Measurements from ENCODE around the gene AHDC1.

The AHDC1 gene

GRCh38 chr1:27650539-27651175 lies 46.7 kb upstream of the AHDC1 start:
- Histone ChIP-seq H3F3A (ENCODE audit: control insufficient read depth, insufficient read depth) (peaks cover 7% of the 10 kb centered on the region), H3K4me1 (ENCODE audit: control insufficient read depth, low read length) (peaks cover 21% of the 10 kb centered on the region), H3K27me3 (ENCODE audit: control insufficient read depth, low read length) (no peaks in the 10 kb centered on the region), H3K9me3 (ENCODE audit: control insufficient read depth, insufficient read depth, low read length) (no peaks in the 10 kb centered on the region), H3K27ac (ENCODE audit: low read depth, low read length) (no peak overlapping the region), H3K36me3 (ENCODE audit: control insufficient read depth, low read length) (no peaks in the 10 kb centered on the region), H3K4me2 (ENCODE audit: low read length) (no peak overlapping the region), H4K20me1 (ENCODE audit: control insufficient read depth, insufficient read depth, low read depth, low read length) (no peaks in the 10 kb centered on the region), H3K9me2 (replicated peaks; ENCODE audit: control insufficient read depth, low read length) (no peaks in the 10 kb centered on the region), H3K79me2 (ENCODE audit: control insufficient read depth, low read length) (no peaks in the 10 kb centered on the region), H3K4me3 (ENCODE audit: low read length) (no peak overlapping the region)
- TF ChIP-seq EZH2phosphoT487 (IDR thresholded peaks at IDR 0.05; ENCODE audit: borderline replicate concordance, low read length) (no peak), CTCF (IDR thresholded peaks at IDR 0.05; ENCODE audit: low read depth, low read length, poor library complexity, severe bottlenecking) (no peak)

- TF ChIP-seq CTCF (IDR thresholded peaks at IDR 0.05; ENCODE audit: low read depth, low read length, poor library complexity, severe bottlenecking): no peak
- H3K4me2 ChIP-seq (ENCODE audit: low read length): no peak overlapping the region
- H3K9me2 ChIP-seq (replicated peaks; ENCODE audit: control insufficient read depth, low read length): no peaks in the 10 kb centered on the region
- no peak overlapping the region for H3K4me3 ChIP-seq (ENCODE audit: low read length)
- H3K4me1 ChIP-seq (ENCODE audit: control insufficient read depth, low read length): peaks cover 17% of the 10 kb centered on the region
- H3K36me3 ChIP-seq (ENCODE audit: control insufficient read depth, low read length): no peaks in the 10 kb centered on the region
- H3K79me2 ChIP-seq (ENCODE audit: control insufficient read depth, low read length): no peaks in the 10 kb centered on the region
- H4K20me1 ChIP-seq (ENCODE audit: control insufficient read depth, insufficient read depth, low read depth, low read length): no peaks in the 10 kb centered on the region
- peaks cover 7% of the 10 kb centered on the region for H3F3A ChIP-seq (ENCODE audit: control insufficient read depth, insufficient read depth)
- H3K9me3 ChIP-seq (ENCODE audit: control insufficient read depth, insufficient read depth, low read length): no peaks in the 10 kb centered on the region
- H3K27ac ChIP-seq (ENCODE audit: low read depth, low read length): no peak overlapping the region
- H3K27me3 ChIP-seq (ENCODE audit: control insufficient read depth, low read length): no peaks in the 10 kb centered on the region
Measured at GRCh38 chr1:27650171-27650538, 46.2 kb upstream of the AHDC1 start.

GRCh38 chr1:27649306-27649635 lies 45.3 kb upstream of the AHDC1 start:
- Histone ChIP-seq H3K4me2 (ENCODE audit: low read length) (no peak overlapping the region), H3K9me2 (replicated peaks; ENCODE audit: control insufficient read depth, low read length) (no peaks in the 10 kb centered on the region), H3K27ac (ENCODE audit: low read depth, low read length) (no peak overlapping the region), H3K4me1 (ENCODE audit: control insufficient read depth, low read length) (peaks cover 15% of the 10 kb centered on the region), H3K9me3 (ENCODE audit: control insufficient read depth, insufficient read depth, low read length) (no peaks in the 10 kb centered on the region), H4K20me1 (ENCODE audit: control insufficient read depth, insufficient read depth, low read depth, low read length) (no peaks in the 10 kb centered on the region), H3K4me3 (ENCODE audit: low read length) (no peak overlapping the region), H3F3A (ENCODE audit: control insufficient read depth, insufficient read depth) (peaks cover 7% of the 10 kb centered on the region), H3K27me3 (ENCODE audit: control insufficient read depth, low read length) (no peaks in the 10 kb centered on the region), H3K36me3 (ENCODE audit: control insufficient read depth, low read length) (no peaks in the 10 kb centered on the region), H3K79me2 (ENCODE audit: control insufficient read depth, low read length) (no peaks in the 10 kb centered on the region)
- TF ChIP-seq CTCF (IDR thresholded peaks at IDR 0.05; ENCODE audit: low read depth, low read length, poor library complexity, severe bottlenecking) (no peak), EZH2phosphoT487 (IDR thresholded peaks at IDR 0.05; ENCODE audit: borderline replicate concordance, low read length) (no peak)
